ENCODE measurements around the gene KRTAP10-4.
"Not testable (repeated sequence)": the region's sequence is repeated elsewhere in the genome, so short reads cannot be mapped to it uniquely, and the experiment has no call there.

Gene KRTAP10-4

DNA sequence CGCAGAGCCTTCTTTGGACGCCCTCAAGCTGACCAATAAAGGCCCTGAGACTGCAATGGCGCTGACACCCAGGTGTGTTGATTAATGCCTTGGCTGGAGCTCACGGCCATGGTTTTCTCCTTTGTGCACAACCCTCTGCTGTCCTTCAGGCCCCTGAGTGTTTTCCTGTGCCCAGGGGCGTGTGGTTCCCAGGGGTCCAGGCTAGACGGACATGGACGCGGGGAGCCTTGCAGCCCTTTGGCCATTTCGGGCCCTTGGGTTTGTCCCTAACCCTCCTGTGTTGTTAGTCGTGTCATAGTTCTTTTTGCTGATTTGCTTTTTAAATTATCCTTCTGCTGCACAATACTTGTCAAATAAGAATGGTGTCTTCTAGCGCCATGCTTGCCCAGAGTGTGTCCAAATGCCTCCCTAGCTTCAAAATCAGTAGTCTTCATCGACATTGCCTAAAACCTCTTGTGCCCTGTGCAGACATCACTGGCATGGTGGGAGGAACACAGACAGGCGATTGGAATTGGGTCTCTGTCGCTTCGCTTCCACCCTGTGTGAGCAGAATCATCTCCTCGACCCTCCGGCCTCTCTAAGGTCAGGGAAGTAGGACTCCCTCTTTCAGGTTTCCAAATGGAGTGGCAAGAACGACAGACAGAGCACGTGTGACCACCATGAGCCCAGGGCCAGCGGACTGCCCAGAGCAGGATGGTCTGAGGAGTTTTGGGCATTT lies 1.9 kb downstream of the KRTAP10-4 start:
- DNase-seq (ENCODE audit: low read depth): no peak
- no peak overlapping the region for H3K4me3 ChIP-seq (ENCODE audit: low read depth, low read length)

DNA sequence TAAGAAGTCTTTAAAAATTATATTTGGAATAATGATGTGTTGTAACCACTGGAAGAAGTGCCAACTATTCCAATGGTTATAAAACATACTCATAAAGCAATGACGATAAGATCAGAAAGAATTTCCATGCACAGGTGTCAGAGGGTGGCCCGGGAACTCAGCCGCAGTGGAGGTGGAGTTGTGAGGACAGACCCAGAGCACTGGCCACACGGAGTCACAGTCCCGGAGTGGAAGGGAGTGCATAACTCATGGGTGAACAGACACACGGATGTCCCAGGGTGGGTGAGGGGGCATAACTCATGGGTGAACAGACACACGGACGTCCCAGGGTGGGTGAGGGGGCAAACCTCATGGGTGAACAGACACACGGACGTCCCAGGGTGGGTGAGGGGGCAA lies 2.5 kb downstream of the KRTAP10-4 start:
- no peak overlapping the region for H3K4me3 ChIP-seq (ENCODE audit: low read depth, low read length)
- no peak for DNase-seq (ENCODE audit: low read depth)

DNA sequence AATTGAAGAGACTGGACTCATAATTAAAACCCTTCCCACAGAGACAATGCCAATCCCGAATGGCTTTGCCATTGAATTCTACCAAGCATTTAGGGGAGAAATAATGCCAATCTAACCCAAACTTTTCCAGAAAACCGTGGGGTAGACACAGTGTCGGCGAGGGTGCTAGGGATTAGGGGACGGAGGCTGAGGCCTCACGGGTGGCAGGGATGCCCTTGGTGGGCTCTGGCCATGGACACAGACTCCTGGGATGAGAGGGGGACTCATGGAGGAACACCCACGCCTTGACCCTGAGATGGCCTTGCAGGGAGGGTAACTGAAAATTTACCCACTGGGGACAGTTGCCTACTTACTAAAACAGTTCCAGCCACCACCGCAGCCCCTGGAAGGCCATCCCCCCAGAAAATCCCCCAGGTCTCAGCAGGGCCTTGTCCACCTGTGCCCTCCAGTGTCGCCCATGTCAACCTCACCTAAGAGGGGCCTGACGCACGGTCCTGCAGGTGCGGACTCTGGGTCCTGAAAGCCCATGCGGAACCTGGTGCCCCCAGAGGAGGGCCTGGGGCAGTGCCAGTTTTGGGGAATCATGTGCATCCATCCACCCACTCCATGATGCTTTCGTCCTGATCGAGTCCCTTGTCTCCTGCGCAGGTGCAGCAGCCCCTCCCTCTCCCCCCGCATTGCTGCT lies 5.0 kb downstream of the KRTAP10-4 start:
- no peak for DNase-seq (ENCODE audit: low read depth)
- H3K4me3 ChIP-seq (ENCODE audit: low read depth, low read length): no peak overlapping the region

GRCh38 chr21:44579056-44579832 lies 5.7 kb downstream of the KRTAP10-4 start:
- H3K4me3 ChIP-seq (ENCODE audit: low read depth, low read length): no peak overlapping the region
- DNase-seq (ENCODE audit: low read depth): no peak

DNA sequence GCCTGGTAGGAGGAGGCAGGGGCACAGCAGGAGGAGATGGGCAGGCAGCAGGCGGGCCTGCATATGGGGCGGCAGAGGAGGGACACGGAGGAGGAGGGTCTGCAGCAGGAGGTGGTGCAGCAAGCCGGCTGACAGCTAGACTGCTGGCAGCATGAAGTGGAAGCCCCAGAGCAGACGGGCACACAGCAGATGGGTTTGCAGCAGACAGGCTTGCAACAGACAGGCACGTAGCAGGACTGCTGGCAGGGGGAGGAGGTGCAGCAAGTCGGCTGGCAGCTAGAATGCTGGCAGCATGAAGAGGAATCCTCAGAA lies 6.3 kb downstream of the KRTAP10-4 start:
- DNase-seq (ENCODE audit: low read depth): no peak
- no peak overlapping the region for H3K4me3 ChIP-seq (ENCODE audit: low read depth, low read length)

- DNase-seq (ENCODE audit: low read depth); H3K4me3 ChIP-seq (ENCODE audit: low read depth, low read length): not testable (repeated sequence)
These were observed 6.8 kb downstream of the KRTAP10-4 start, which contains the start of gene KRTAP10-5 for GRCh38 chr21:44580231-44580821. TSS of gene KRTAP10-5 (minus strand) at chr21:44580604. CDS start at chr21:44580578, 26 bp downstream.

DNA sequence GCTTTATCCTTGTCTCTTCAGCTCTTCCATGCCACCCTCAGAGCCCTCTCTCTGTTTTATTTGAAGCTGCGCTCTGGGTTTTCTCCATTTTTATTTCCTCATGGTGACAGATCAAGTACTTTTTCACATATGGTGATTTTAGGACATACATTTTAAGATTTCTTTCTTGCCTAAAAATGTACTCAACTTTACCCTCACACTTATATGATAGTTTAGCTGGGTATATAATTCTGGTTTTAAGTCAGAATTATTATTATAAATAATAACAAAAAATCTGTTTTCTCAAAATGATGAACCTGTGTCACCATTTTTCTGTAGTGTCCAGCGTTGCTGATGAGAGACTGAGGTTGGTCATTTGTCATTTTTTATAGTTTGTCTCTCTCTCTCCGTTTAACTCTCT lies 7.6 kb downstream of the KRTAP10-4 start:
- H3K4me3 ChIP-seq (ENCODE audit: low read depth, low read length): no peak overlapping the region
- DNase-seq (ENCODE audit: low read depth): no peak

- DNase-seq (ENCODE audit: low read depth): no peak
- H3K4me3 ChIP-seq (ENCODE audit: low read depth, low read length): no peak overlapping the region
These were observed 8.5 kb downstream of the KRTAP10-4 start for GRCh38 chr21:44582055-44582454.

DNA sequence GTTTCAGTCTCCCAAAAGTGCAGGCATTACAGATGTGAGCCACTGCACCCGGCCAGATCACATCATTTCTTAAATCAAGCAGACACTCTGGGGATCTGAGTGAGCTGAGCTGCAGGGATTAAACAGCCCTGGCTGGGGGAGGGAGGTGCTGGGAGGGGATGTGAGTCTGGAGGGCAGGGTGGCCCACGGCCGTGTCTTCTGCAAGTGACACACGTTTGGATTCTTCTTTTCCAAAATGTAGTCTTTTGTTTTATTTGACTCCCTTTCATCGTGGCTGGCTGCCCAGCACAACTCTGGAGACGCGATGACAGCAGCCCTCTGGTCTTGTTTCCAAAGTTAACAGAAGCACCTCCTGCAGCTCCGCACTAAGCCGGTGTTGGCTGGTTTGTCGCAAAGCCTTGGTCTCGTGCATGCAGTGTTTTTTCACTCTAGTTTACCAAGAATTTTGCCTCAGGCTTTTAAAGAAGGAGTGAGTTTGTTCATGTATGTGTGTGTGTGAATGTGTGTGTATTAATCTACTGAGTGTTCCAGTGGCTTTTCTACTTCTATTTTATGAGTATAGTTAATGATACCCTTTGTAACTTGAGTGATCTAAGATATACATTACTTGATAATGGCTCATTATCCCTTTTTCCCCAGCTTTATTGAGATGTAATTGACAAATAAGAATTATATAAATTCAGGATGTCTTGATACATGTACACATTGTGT lies 9.7 kb downstream of the KRTAP10-4 start:
- no peak for DNase-seq (ENCODE audit: low read depth)
- H3K4me3 ChIP-seq (ENCODE audit: low read depth, low read length): no peak overlapping the region

- no peak for DNase-seq (ENCODE audit: low read depth)
These were observed 10.2 kb downstream of the KRTAP10-4 start for GRCh38 chr21:44583800-44584147.

GRCh38 chr21:44585892-44586291 lies 12.4 kb downstream of the KRTAP10-4 start:
- no peak overlapping the region for H3K4me3 ChIP-seq (ENCODE audit: low read depth, low read length)
- no peak for DNase-seq (ENCODE audit: low read depth)

More at GRCh38 chr21:44583800-44584147, 10.2 kb downstream of the KRTAP10-4 start:
- no peak overlapping the region for H3K4me3 ChIP-seq (ENCODE audit: low read depth, low read length)

DNA sequence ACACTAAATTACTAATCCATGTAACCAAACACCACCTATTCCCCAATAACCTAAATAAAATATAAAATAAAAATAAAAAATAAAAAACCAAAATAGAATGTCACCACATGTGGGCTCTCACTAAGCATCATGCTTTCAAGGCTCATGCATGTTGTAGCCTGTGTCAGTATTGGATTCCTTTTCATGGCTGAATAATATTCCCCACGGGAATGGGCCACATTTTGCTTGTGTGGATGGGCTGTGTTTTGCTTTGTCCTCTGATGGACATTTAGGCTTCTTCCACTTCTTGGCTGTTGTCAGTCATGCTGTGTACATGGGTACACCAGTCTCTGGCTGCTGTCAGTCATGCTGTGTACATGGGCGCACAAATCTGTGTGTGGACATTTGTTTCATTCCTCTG lies 15.6 kb downstream of the KRTAP10-4 start:
- H3K4me3 ChIP-seq (ENCODE audit: low read depth, low read length): no peak overlapping the region
- DNase-seq (ENCODE audit: low read depth): no peak

- DNase-seq (ENCODE audit: low read depth): no peak
- no peak overlapping the region for H3K4me3 ChIP-seq (ENCODE audit: low read depth, low read length)
These were observed 16.2 kb downstream of the KRTAP10-4 start for GRCh38 chr21:44589586-44590305.

DNA sequence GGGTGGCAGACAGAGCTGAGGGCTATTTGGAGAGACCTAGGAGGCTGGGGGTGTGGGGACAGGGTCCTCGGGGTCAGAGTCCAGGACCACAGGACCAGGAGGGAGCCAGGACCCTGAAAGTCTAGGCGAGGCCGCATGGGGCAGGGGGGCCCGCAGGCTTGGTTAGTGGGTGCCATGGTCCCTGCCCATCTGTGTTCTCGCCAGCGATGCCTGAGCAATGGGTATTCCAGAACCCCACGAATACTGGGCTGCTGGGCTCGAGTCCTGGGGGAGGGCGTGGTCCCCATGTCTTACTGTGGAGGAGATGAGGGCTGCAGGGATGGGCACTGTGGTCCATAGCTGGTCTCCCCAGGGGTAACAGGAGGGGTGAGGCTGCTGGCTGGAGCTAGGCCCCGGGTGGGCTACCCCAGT lies 16.8 kb downstream of the KRTAP10-4 start:
- no peak overlapping the region for H3K4me3 ChIP-seq (ENCODE audit: low read depth, low read length)
- no peak for DNase-seq (ENCODE audit: low read depth)

DNA sequence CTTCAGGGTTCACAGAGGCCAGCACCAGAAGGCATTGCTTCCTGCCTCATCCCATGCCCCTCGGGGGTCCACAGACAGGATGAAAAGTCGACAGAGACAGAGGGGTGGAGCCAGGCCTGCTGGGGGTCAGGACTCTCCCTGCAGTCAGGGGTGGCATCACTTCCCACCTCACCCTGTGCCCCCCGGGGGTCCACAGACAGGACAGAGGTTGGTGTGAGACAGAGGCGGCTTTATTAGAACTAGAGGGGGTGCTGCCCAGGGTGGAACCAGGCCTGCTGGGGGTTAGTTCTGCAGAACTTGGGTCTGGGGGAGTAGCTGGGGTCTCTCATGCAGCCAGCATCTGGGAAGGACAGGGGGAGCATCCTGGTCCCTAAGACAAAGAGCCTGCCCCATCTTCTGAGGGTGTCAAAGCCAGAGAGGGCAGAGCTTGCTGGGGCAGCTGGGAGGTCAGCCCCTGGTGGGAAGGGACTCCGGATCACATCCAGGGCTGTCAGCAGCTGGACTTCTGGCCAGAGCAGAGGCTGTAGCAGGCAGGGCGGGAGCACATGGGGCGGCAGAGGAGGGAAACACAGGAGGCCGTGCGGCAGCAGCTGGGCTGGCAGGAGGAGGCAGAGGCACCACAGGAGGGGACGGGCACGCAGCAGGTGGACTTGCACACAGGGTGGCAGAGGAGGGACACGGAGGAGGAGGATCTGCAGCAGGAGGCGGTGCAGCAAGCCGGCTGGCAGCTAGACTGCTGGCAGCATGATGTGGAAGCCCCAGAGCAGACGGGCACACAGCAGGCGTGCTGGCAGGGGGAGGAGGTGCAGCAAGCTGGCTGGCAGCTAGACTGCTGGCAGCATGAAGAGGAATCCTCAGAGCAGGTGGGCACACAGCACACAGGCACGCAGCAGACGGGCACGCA lies 17.6 kb downstream of the KRTAP10-4 start:
- H3K4me3 ChIP-seq (ENCODE audit: low read depth, low read length); DNase-seq (ENCODE audit: low read depth): not testable (repeated sequence)

DNA sequence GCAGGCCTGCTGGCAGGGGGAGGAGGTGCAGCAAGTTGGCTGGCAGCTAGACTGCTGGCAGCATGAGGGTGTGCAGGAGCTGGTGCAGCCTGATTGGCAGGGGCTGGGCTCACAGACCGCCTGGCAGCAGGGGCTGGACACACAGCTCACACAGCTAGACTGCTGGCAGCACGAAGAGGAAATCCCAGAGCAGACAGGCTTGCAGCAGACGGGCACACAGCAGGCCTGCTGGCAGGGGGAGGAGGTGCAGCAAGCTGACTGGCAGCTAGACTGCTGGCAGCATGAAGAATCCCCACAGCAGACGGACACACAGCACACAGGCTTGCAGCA lies 18.2 kb downstream of the KRTAP10-4 start:
- DNase-seq (ENCODE audit: low read depth); H3K4me3 ChIP-seq (ENCODE audit: low read depth, low read length): not testable (repeated sequence)

- no peak for DNase-seq (ENCODE audit: low read depth)
- no peak within 1 kb of the TSS for H3K4me3 ChIP-seq (ENCODE audit: low read depth, low read length)
These were observed 19.1 kb downstream of the KRTAP10-4 start, which contains the start of gene KRTAP10-6 for GRCh38 chr21:44592446-44593311. TSS of gene KRTAP10-6 (minus strand) at chr21:44592505. CDS start at chr21:44592484, 21 bp downstream.
